Measurements from ENCODE around the gene VWA2. TPM values are rescaled to one million over a fixed set of nuclear protein-coding genes. Genes with fewer than 3 reads are reported as not detected.

VWA2 gene
- total RNA-seq, 6 experiments from 2014 or later, result 0.07 TPM; not detected in 5

- Mint-ChIP-seq H3K4me1 (ENCODE audit: low read depth) (peaks cover 36% of the 10 kb centered on the region), H3K27me3 (ENCODE audit: insufficient read depth) (peaks cover 14% of the 10 kb centered on the region), H3K9me3 (no peaks in the 10 kb centered on the region), H3K4me3 (no peak overlapping the region), H3K36me3 (ENCODE audit: low read depth) (no peaks in the 10 kb centered on the region), H3K27ac (no peak overlapping the region)
- DNase-seq, result no peak
- no peak for TF ChIP-seq CTCF (IDR thresholded peaks at IDR 0.05)
Measured at GRCh38 chr10:114305521-114305925, 66.5 kb downstream of the VWA2 start.

GRCh38 chr10:114306116-114306973 is 67.3 kb downstream of the VWA2 start:
- H3K4me1 Mint-ChIP-seq (ENCODE audit: low read depth), result peaks cover 36% of the 10 kb centered on the region
- peak overlapping the region; percentile 29; the same call in 1 of the 2 replicates for H3K4me3 Mint-ChIP-seq
- H3K36me3 Mint-ChIP-seq (ENCODE audit: low read depth), result no peaks in the 10 kb centered on the region
- H3K27me3 Mint-ChIP-seq (ENCODE audit: insufficient read depth), result peaks cover 12% of the 10 kb centered on the region
- no peak for TF ChIP-seq CTCF (IDR thresholded peaks at IDR 0.05)
- H3K9me3 Mint-ChIP-seq, result no peaks in the 10 kb centered on the region
- H3K27ac Mint-ChIP-seq, result peak overlapping the region; percentile 30; the same call in 1 of the 2 replicates
- DNase-seq, result peak; percentile 94

- TF ChIP-seq CTCF (IDR thresholded peaks at IDR 0.05), result no peak
- no peak for DNase-seq
- Mint-ChIP-seq H3K36me3 (ENCODE audit: low read depth) (no peaks in the 10 kb centered on the region), H3K27me3 (ENCODE audit: insufficient read depth) (peaks cover 9% of the 10 kb centered on the region), H3K9me3 (no peaks in the 10 kb centered on the region), H3K4me1 (ENCODE audit: low read depth) (peaks cover 36% of the 10 kb centered on the region), H3K27ac (no peak overlapping the region), H3K4me3 (no peak overlapping the region)
Measured at GRCh38 chr10:114307731-114308130, 68.7 kb downstream of the VWA2 start.

GRCh38 chr10:114308531-114309363 is 69.7 kb downstream of the VWA2 start:
- DNase-seq, result peak; percentile 21
- Mint-ChIP-seq H3K27me3 (ENCODE audit: insufficient read depth) (peaks cover 13% of the 10 kb centered on the region), H3K4me3 (no peak overlapping the region), H3K4me1 (ENCODE audit: low read depth) (peaks cover 34% of the 10 kb centered on the region), H3K36me3 (ENCODE audit: low read depth) (no peaks in the 10 kb centered on the region), H3K27ac (no peak overlapping the region), H3K9me3 (no peaks in the 10 kb centered on the region)
- TF ChIP-seq CTCF (IDR thresholded peaks at IDR 0.05), result no peak

GRCh38 chr10:114309364-114309651 is 70.3 kb downstream of the VWA2 start:
- H3K4me1 Mint-ChIP-seq (ENCODE audit: low read depth), result peaks cover 28% of the 10 kb centered on the region
- no peak overlapping the region for H3K27ac Mint-ChIP-seq
- no peak for DNase-seq
- TF ChIP-seq CTCF (IDR thresholded peaks at IDR 0.05), result no peak
- H3K36me3 Mint-ChIP-seq (ENCODE audit: low read depth), result no peaks in the 10 kb centered on the region
- H3K27me3 Mint-ChIP-seq (ENCODE audit: insufficient read depth), result peaks cover 13% of the 10 kb centered on the region
- no peaks in the 10 kb centered on the region for H3K9me3 Mint-ChIP-seq
- H3K4me3 Mint-ChIP-seq, result no peak overlapping the region

All from HFFc6 (cell line).